IMR-90 (cell line): ENCODE data around the gene PLD5. TPM values are rescaled to one million over a fixed set of nuclear protein-coding genes. Genes with fewer than 3 reads are reported as not detected.
"Not testable (repeated sequence)": the region's sequence is repeated elsewhere in the genome, so short reads cannot be mapped to it uniquely, and the experiment has no call there.

Experiments
- ATAC-seq: fragments of 200-7000 bp; cut with Tn5 transposase; 2 replicates; pipeline ENCODE4 v1.9.1; 2020; ENCODE audit warnings: low read depth, mild to moderate bottlenecking, moderate library complexity
- BruUV-seq: library from RNA; stranded (reverse); fragments of 400-500 nt; replicated peaks from 2 replicates; lab custom pipeline; 2021; lab: Mats Ljungman, UMichigan
- CTCF ChIA-PET: fragments of 300-600 bp; formaldehyde crosslinking; extraction: SDS; loops from one replicate; lab custom pipeline; 2021; ENCODE audit warnings: antibody characterized with exemption; lab: Yijun Ruan, JAX
- POLR2A ChIA-PET: fragments of 300-600 bp; sonication (Branson Sonifier 250); formaldehyde crosslinking; loops from one replicate; lab custom pipeline; 2022; ENCODE audit warnings: antibody characterized with exemption; ENCODE audit not compliant: unreplicated experiment; lab: Charles Lee
- DNase-seq: peaks from one replicate; pipeline ENCODE4 v3.0.0; 2013
- H2AFZ ChIP-seq: replicated peaks from 2 replicates; pipeline ENCODE3; 2013; ENCODE audit warnings: low read length, mild to moderate bottlenecking; ENCODE audit not compliant: poor library complexity
- H2AK5ac ChIP-seq: 2 replicates; pipeline ENCODE4 v1.6.1; 2013; ENCODE audit warnings: low read depth, low read length, inconsistent platforms
- H2AK9ac ChIP-seq: replicated peaks from 2 replicates; pipeline ENCODE3; 2013; ENCODE audit warnings: mild to moderate bottlenecking, low read depth, low read length, moderate library complexity; ENCODE audit not compliant: poor library complexity
- H2BK120ac ChIP-seq: 2 replicates; pipeline ENCODE4 v1.6.1; 2013; ENCODE audit warnings: low read depth, low read length, inconsistent platforms
- H2BK15ac ChIP-seq: 3 replicates; pipeline ENCODE4 v1.6.1; 2013; ENCODE audit warnings: low read depth, low read length, inconsistent platforms
- H2BK20ac ChIP-seq: 2 replicates; pipeline ENCODE4 v1.6.1; 2013; ENCODE audit warnings: low read depth, mild to moderate bottlenecking, inconsistent platforms, low read length, moderate library complexity
- H2BK5ac ChIP-seq: 2 replicates; pipeline ENCODE4 v1.6.1; 2013; ENCODE audit warnings: mild to moderate bottlenecking, low read depth, low read length, inconsistent platforms; ENCODE audit not compliant: poor library complexity, severe bottlenecking
- H3K14ac ChIP-seq: replicated peaks from 2 replicates; pipeline ENCODE4 v1.6.1; 2013; ENCODE audit warnings: low read depth, low read length, inconsistent platforms
- H3K18ac ChIP-seq: 2 replicates; pipeline ENCODE4 v1.6.1; 2013; ENCODE audit warnings: low read depth, low read length, control low read depth
- H3K23ac ChIP-seq: 2 replicates; pipeline ENCODE4 v1.6.1; 2013; ENCODE audit warnings: low read depth, low read length, inconsistent platforms
- H3K27ac ChIP-seq: 2 replicates; pipeline ENCODE4 v1.5.1; 2013; ENCODE audit warnings: mild to moderate bottlenecking, control low read depth, low read length; ENCODE audit not compliant: insufficient read depth
- H3K27me3 ChIP-seq: 2 replicates; pipeline ENCODE4 v1.6.1; 2013; ENCODE audit warnings: low read length; ENCODE audit not compliant: control insufficient read depth, insufficient read depth
- H3K36me3 ChIP-seq: 2 replicates; pipeline ENCODE4 v1.6.1; 2013; ENCODE audit warnings: low read length, mixed read lengths; ENCODE audit not compliant: control insufficient read depth, insufficient read depth
- H3K4ac ChIP-seq: 2 replicates; pipeline ENCODE4 v1.6.1; 2013; ENCODE audit warnings: low read depth, low read length, inconsistent platforms
- H3K4me1 ChIP-seq: 2 replicates; pipeline ENCODE4 v1.6.1; 2013; ENCODE audit warnings: low read length, mixed read lengths; ENCODE audit not compliant: control insufficient read depth, insufficient read depth
- H3K4me2 ChIP-seq: 2 replicates; pipeline ENCODE4 v1.6.1; 2013; ENCODE audit warnings: low read depth, mild to moderate bottlenecking, control low read depth, low read length, moderate library complexity
- H3K4me3 ChIP-seq: 2 replicates; pipeline ENCODE4 v1.5.1; 2013; ENCODE audit warnings: low read depth, mild to moderate bottlenecking, control low read depth, low read length, moderate library complexity; ENCODE audit not compliant: insufficient read depth
- H3K56ac ChIP-seq: 2 replicates; pipeline ENCODE4 v1.6.1; 2013; ENCODE audit warnings: low read length, inconsistent platforms; ENCODE audit not compliant: insufficient read depth; ENCODE audit errors: extremely low read depth
- H3K79me1 ChIP-seq, 2 experiments: 2 replicates each; pipeline ENCODE4 v1.6.1; 2013; ENCODE audit warnings: low read length in 2 of 2, inconsistent platforms in 1 of 2, low read depth in 1 of 2
- H3K9ac ChIP-seq: 2 replicates; pipeline ENCODE4 v1.6.1; 2013; ENCODE audit warnings: low read depth, low read length, control low read depth
- H3K9me1 ChIP-seq: 2 replicates; pipeline ENCODE4 v1.6.1; 2013; ENCODE audit warnings: low read length, inconsistent platforms; ENCODE audit not compliant: insufficient read depth
- H3K9me3 ChIP-seq: 2 replicates; pipeline ENCODE4 v1.6.1; 2013; ENCODE audit warnings: low read length; ENCODE audit not compliant: control insufficient read depth, insufficient read depth
- H4K20me1 ChIP-seq: 2 replicates; pipeline ENCODE4 v1.6.1; 2013; ENCODE audit warnings: low read length, inconsistent platforms; ENCODE audit not compliant: insufficient read depth
- H4K5ac ChIP-seq: 2 replicates; pipeline ENCODE4 v1.6.1; 2013; ENCODE audit warnings: mild to moderate bottlenecking, low read depth, low read length, control low read depth
- H4K8ac ChIP-seq, 2 experiments: 2 replicates each; pipeline ENCODE4 v1.6.1; 2013; ENCODE audit warnings: low read depth in 2 of 2, low read length in 2 of 2, control low read depth in 1 of 2, inconsistent platforms in 1 of 2
- H4K91ac ChIP-seq: 2 replicates; pipeline ENCODE4 v1.6.1; 2013; ENCODE audit warnings: low read depth, low read length, inconsistent platforms; ENCODE audit not compliant: insufficient read depth
- WGBS, 2 experiments: methylation state at CpG; one replicate each; pipeline versions ENCODE4 v1.1.5 to v1.1.7; 2013; ENCODE audit warnings: missing lambda C conversion rate in 2 of 2; ENCODE audit not compliant: insufficient read length in 1 of 2; ENCODE audit errors: extremely low coverage in 2 of 2; 5-methylcytosine and 5-hydroxymethylcytosine counted together
- dilution Hi-C: fragments of 300-500 bp; cut with HindIII; formaldehyde crosslinking; loops from one replicate; pipeline ENCODE4 v1.14.3; 2018; ENCODE audit warnings: low sequenced_read_pairs; ENCODE audit not compliant: unreplicated experiment
- in situ Hi-C: fragments of 300-500 bp; cut with MboI; formaldehyde crosslinking; loops from 3 replicates; pipeline ENCODE4 v1.14.3; 2019; ENCODE audit warnings: low sequenced_read_pairs, inconsistent platforms, mixed read lengths
- intact Hi-C: fragments of 100-400 bp; cut with micrococcal nuclease; formaldehyde crosslinking; loops from 2 replicates; pipeline ENCODE4 v1.10.0; 2022
- polyA plus RNA-seq, 3 experiments: library from polyadenylated mRNA; depleted of rRNA; stranded (reverse); fragments of >200 nt; gene quantifications; 2 replicates each; pipeline ENCODE4 v1.2.3, GENCODE V29; 2012; ENCODE audit warnings: low replicate concordance in 1 of 3
- total RNA-seq: library from RNA; depleted of rRNA; stranded (reverse); fragments of >200 nt; gene quantifications from 2 replicates; pipeline ENCODE4 v1.2.3, GENCODE V29; 2012

The PLD5 gene
- total and polyA plus RNA-seq, 2 of the 4 experiments (the other 2 are of a cell fraction): not detected

- H3K4me1 ChIP-seq, H2BK15ac ChIP-seq, H3K27me3 ChIP-seq, H4K20me1 ChIP-seq, H3K4me3 ChIP-seq, H4K91ac ChIP-seq, BruUV-seq, H3K9ac ChIP-seq, H2BK120ac ChIP-seq, H3K18ac ChIP-seq, H3K23ac ChIP-seq, H4K8ac ChIP-seq, H3K4me2 ChIP-seq, H3K56ac ChIP-seq, CTCF ChIA-PET, H2AK5ac ChIP-seq, H2BK20ac ChIP-seq, DNase-seq, H3K79me1 ChIP-seq, H3K9me1 ChIP-seq, ATAC-seq, H3K36me3 ChIP-seq, H3K9me3 ChIP-seq, H3K27ac ChIP-seq, H4K5ac ChIP-seq, intact Hi-C loops, POLR2A ChIA-PET, in situ Hi-C loops, H3K4ac ChIP-seq, H2AFZ ChIP-seq, H2AK9ac ChIP-seq, H2BK5ac ChIP-seq, H3K14ac ChIP-seq, dilution Hi-C loops: not testable (repeated sequence)
- WGBS, 2 experiments: no CpG with 5 or more reads among the region's 1 CpG
These were observed 230.7 kb downstream of the PLD5 start for GRCh38 chr1:242293781-242294180.

GRCh38 chr1:242288067-242288466 is 236.4 kb downstream of the PLD5 start:
- in situ Hi-C loops, H2AFZ ChIP-seq, H3K14ac ChIP-seq, H3K4me3 ChIP-seq, DNase-seq, H3K36me3 ChIP-seq, H4K5ac ChIP-seq, H3K9ac ChIP-seq, H3K4me2 ChIP-seq, H3K27ac ChIP-seq, H2BK120ac ChIP-seq, H2BK5ac ChIP-seq, H3K18ac ChIP-seq, BruUV-seq, H3K4me1 ChIP-seq, H3K79me1 ChIP-seq, H3K4ac ChIP-seq, H3K56ac ChIP-seq, H3K27me3 ChIP-seq, H2AK5ac ChIP-seq, H2AK9ac ChIP-seq, H4K91ac ChIP-seq, ATAC-seq, H3K23ac ChIP-seq, CTCF ChIA-PET, H4K8ac ChIP-seq, dilution Hi-C loops, intact Hi-C loops, H3K9me3 ChIP-seq, H4K20me1 ChIP-seq, H2BK15ac ChIP-seq, POLR2A ChIA-PET, H3K9me1 ChIP-seq, H2BK20ac ChIP-seq: not testable (repeated sequence)
- WGBS, 2 experiments: no CpG with 5 or more reads among the region's 3 CpGs
